Measurements from ENCODE around the gene CIZ1.

CIZ1 gene

GRCh38 chr9:128214571-128215490, 23.5 kb upstream of the CIZ1 start:
- FAIRE-seq = no peak

- FAIRE-seq = no peak
Measured at GRCh38 chr9:128213746-128214497, 22.6 kb upstream of the CIZ1 start.

- no peak for FAIRE-seq
Measured at GRCh38 chr9:128211981-128212281, 20.6 kb upstream of the CIZ1 start.

- no peak for FAIRE-seq
Measured at GRCh38 chr9:128211186-128211980, 20.0 kb upstream of the CIZ1 start.

- FAIRE-seq = no peak
Measured at GRCh38 chr9:128208946-128209669, 17.7 kb upstream of the CIZ1 start.

- no peak for FAIRE-seq
Measured at GRCh38 chr9:128208386-128208785, 17.0 kb upstream of the CIZ1 start.

- no peak for FAIRE-seq
Measured at GRCh38 chr9:128206916-128207910, 15.8 kb upstream of the CIZ1 start.

- no peak for FAIRE-seq
Measured at GRCh38 chr9:128206484-128206883, 15.1 kb upstream of the CIZ1 start.

GRCh38 chr9:128205296-128205944, 14.0 kb upstream of the CIZ1 start:
- no peak for FAIRE-seq

- FAIRE-seq = no peak
Measured at GRCh38 chr9:128204858-128205257, 13.5 kb upstream of the CIZ1 start.

GRCh38 chr9:128203707-128204551, 12.6 kb upstream of the CIZ1 start:
- FAIRE-seq = no peak

GRCh38 chr9:128203024-128203706, 11.8 kb upstream of the CIZ1 start, which contains the start of gene DNM1:
DNM1 (plus strand) TSS chr9:128203379; CDS start chr9:128203471, 92 bp downstream.
- FAIRE-seq = no peak

GRCh38 chr9:128202648-128203023, 11.3 kb upstream of the CIZ1 start:
- FAIRE-seq = no peak

- no peak for FAIRE-seq
Measured at GRCh38 chr9:128201441-128202369, 10.3 kb upstream of the CIZ1 start.

GRCh38 chr9:128193469-128194096, 2.2 kb upstream of the CIZ1 start:
- no peak for FAIRE-seq

GRCh38 chr9:128192601-128193371, 1.4 kb upstream of the CIZ1 start:
- FAIRE-seq = no peak

Data from colon (tissue), 2 donors.